Right atrium auricular region (tissue), 2 donors: Measurements from ENCODE around the gene PPP1R14D. TPM values are rescaled to one million over a fixed set of nuclear protein-coding genes. Genes with fewer than 3 reads are reported as not detected.

Experiments
- DNase-seq: peaks from one replicate; pipeline ENCODE4 v3.0.0-alpha.2; 2019; ENCODE audit warnings: low spot score
- H3K27ac ChIP-seq, 2 donors: fragments of 200-600 bp; sonication (generic); 1 replicate in 1 of 2; 2 replicates in 1 of 2; pipeline ENCODE4 v1.5.1; 2016 to 2019
- H3K27me3 ChIP-seq, 2 donors: fragments of 200-600 bp; sonication (generic); one replicate each; pipeline versions ENCODE4 v1.5.1 to v1.6.0; 2017 to 2019
- H3K36me3 ChIP-seq: fragments of 200-600 bp; sonication (generic); one replicate; pipeline ENCODE4 v1.5.1; 2016
- H3K4me1 ChIP-seq, 2 donors: fragments of 200-600 bp; sonication (generic); one replicate each; pipeline versions ENCODE4 v1.5.1 to v1.6.0; 2017 to 2019
- H3K4me3 ChIP-seq, 2 donors: fragments of 200-600 bp; sonication (generic); 1 replicate in 1 of 2; 2 replicates in 1 of 2; pipeline ENCODE4 v1.5.1; 2017 to 2019; ENCODE audit warnings: mild to moderate bottlenecking in 1 of 2, moderate library complexity in 1 of 2
- H3K9me3 ChIP-seq, 2 donors: fragments of 200-600 bp; sonication (generic); one replicate each; pipeline ENCODE4 v1.5.1; 2019
- total RNA-seq, 2 donors: library from RNA; depleted of rRNA; stranded (reverse); fragments of >200 nt; gene quantifications; one replicate each; pipeline ENCODE4 v1.1.0, GENCODE V29; 2016
- TF ChIP-seq, protein P1 (sequence below), 2 donors: fragments of 200-600 bp; sonication (generic); IDR thresholded peaks; one replicate each; pipeline ENCODE4 v1.5.1; 2019; ENCODE audit warnings: antibody characterized with exemption in 2 of 2

Gene PPP1R14D, protein sequence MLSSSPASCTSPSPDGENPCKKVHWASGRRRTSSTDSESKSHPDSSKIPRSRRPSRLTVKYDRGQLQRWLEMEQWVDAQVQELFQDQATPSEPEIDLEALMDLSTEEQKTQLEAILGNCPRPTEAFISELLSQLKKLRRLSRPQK
- not detected for total RNA-seq

DNA sequence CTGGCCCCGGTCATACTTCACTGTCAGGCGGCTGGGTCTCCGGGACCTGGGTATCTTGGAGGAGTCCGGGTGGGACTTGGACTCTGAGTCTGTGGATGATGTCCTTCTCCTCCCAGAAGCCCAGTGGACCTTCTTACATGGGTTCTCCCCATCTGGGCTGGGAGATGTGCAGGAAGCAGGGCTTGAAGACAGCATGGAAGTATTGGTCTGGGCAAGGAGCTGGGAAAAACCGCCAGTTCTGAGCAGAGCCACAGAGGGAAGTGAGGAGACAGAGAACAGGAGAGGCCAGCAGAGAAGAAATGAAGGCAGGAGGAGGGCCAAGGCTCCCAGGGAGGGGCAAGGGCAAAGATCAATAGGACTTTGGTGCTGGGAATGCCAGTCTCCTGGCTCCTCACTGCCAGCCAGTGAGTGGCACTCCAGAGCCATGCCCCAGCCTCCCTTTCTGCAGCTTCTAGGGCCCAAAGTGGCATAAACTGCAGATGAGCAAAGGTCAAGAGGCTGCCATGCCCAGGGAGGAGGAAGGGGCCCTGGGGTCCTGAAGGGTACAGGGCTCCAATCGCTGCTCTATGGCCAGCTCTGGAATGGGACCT is at the start of gene PPP1R14D:
PPP1R14D (minus strand) TSS at position 262 of the 590 bp plus-strand sequence; CDS start at position 195, 67 bp downstream.
- Histone ChIP-seq H3K4me3 (no peak within 1 kb of the TSS), H3K9me3 (no peaks in the 10 kb centered on the region), H3K36me3 (no peaks in the 10 kb centered on the region), H3K27ac (no peak within 1 kb of the TSS), H3K27me3 (no peaks in the 10 kb centered on the region), H3K4me1 (no peaks in the 10 kb centered on the region)
- no peak for DNase-seq
- TF ChIP-seq, protein P1, sequence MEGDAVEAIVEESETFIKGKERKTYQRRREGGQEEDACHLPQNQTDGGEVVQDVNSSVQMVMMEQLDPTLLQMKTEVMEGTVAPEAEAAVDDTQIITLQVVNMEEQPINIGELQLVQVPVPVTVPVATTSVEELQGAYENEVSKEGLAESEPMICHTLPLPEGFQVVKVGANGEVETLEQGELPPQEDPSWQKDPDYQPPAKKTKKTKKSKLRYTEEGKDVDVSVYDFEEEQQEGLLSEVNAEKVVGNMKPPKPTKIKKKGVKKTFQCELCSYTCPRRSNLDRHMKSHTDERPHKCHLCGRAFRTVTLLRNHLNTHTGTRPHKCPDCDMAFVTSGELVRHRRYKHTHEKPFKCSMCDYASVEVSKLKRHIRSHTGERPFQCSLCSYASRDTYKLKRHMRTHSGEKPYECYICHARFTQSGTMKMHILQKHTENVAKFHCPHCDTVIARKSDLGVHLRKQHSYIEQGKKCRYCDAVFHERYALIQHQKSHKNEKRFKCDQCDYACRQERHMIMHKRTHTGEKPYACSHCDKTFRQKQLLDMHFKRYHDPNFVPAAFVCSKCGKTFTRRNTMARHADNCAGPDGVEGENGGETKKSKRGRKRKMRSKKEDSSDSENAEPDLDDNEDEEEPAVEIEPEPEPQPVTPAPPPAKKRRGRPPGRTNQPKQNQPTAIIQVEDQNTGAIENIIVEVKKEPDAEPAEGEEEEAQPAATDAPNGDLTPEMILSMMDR (IDR thresholded peaks at IDR 0.05), result no peak

DNA sequence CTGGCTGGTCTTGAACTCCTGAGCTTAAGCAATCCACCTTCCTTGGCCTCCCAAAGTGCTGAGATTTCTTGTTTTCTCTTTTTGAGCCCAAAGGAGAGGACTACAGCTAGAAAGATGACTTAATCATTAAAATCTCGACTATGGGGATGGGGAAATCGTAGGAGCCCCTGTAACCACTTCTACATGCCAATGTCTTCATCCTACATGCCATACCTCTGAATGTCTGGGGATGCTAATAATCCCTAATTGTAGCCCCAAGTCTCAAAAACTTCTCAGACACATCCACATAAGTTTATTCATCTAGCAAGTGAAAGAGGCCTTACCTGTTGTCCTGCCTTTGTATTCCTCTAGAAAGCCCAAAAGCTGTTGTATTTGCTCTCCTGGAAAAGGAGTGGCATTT is 49.2 kb upstream of the PPP1R14D start:
- TF ChIP-seq, protein P1 (IDR thresholded peaks at IDR 0.05), result no peak
- H3K9me3 ChIP-seq, result no peaks in the 10 kb centered on the region
- H3K27ac ChIP-seq, result no peak overlapping the region
- H3K4me3 ChIP-seq, result no peak overlapping the region
- H3K27me3 ChIP-seq, result no peaks in the 10 kb centered on the region
- H3K36me3 ChIP-seq, result no peaks in the 10 kb centered on the region
- peaks cover 0 to 9% of the 10 kb centered on the region in 2 donors for H3K4me1 ChIP-seq
- DNase-seq, result no peak

DNA sequence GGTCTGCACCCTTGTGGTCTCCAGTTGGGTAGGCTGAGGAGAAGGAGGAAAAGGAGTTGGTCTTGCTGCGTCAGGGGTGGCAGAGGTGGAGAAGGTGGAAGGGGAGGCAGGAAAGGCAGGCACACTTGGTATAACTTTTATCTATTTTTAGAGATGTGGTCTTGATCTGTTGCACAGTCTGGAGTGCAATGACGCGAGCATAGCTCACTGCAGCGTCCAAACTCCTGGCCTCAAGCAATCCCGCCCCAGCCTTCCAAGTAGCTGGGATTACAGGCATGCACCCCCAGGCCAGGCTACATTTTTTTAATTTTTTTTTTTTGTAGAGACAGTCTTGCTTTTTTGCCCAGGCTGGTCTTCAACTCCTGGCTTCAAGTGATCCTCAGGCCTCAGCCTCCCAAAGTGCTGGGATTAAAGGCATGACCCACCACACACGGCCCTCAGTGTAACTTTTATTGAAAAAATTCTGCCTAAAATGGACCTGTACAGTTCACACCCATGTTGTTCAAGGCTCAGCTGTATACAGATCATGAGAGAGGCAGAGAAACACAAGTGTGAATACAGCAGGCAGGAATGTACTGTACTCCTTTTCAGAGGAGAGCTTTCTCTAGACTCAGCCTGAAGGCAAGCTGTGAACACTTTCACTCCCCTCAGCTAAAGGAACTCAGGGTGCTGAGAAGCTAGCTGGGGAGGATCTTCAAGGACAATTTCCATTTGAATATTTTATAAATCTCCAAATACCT is 47.7 kb upstream of the PPP1R14D start:
- no peak overlapping the region for H3K27ac ChIP-seq
- DNase-seq, result no peak
- no peaks in the 10 kb centered on the region for H3K36me3 ChIP-seq
- TF ChIP-seq, protein P1 (IDR thresholded peaks at IDR 0.05), result no peak
- H3K27me3 ChIP-seq, result no peaks in the 10 kb centered on the region
- H3K4me1 ChIP-seq, result peaks cover 0 to 9% of the 10 kb centered on the region in 2 donors
- H3K9me3 ChIP-seq, result no peaks in the 10 kb centered on the region
- no peak overlapping the region for H3K4me3 ChIP-seq

DNA sequence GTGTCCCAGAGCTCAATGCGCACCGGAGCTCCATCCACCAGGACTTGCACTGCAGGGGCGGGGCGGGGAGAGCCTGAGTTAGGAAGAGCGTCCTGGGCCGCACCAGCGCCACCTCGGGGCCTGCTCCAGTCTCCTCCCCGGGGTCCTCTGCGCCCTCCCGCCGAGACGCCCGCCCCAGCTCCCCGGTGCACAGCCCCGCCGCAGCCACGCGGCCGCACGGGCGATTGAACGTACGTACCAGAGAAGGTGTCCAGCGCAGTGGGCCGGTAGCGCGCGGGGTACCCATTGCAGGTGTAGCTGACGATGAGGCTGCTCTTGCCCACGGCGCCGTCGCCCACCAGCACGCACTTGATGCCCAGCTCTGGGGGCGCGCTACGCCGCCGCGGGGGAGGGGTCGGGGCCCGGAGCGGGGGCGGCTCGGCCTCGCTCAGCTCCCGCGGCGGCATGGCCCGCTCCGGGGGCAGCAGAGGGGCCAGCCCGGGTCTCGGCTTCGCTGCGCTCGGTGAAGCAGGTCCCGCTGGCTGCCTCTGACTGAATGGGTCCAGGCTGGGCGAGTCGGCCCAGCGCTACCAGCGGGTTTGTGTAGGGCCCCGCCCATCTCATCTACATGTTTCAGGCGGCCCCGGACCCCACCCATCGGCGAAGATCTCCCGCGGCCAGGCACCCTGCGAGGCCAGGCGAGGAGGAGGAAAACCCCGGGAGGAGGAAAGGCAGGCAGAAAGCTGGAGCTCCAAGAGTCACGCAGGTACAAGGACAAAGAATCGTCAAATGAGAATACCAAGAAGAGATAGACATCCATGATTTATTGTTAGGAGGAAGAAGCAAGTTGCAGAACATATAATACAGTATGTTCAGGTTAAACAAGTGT is 45.4 kb upstream of the PPP1R14D start, which contains the start of gene RHOV:
RHOV (minus strand) TSS at position 541 of the 868 bp plus-strand sequence; CDS start at position 446, 95 bp downstream.
- peak within 1 kb of the TSS; percentile 38 to 64 for H3K4me3 ChIP-seq
- H3K9me3 ChIP-seq, result no peaks in the 10 kb centered on the region
- DNase-seq, result no peak
- TF ChIP-seq, protein P1 (IDR thresholded peaks at IDR 0.05), result peak in 1 of 2 donors; percentile 35
- H3K36me3 ChIP-seq, result no peaks in the 10 kb centered on the region
- peaks cover 0 to 9% of the 10 kb centered on the region in 2 donors for H3K4me1 ChIP-seq
- H3K27ac ChIP-seq, result no peak within 1 kb of the TSS
- H3K27me3 ChIP-seq, result no peaks in the 10 kb centered on the region
